Activated T-helper 1 cell treated with anti-CD3 and anti-CD28 coated beads, Interleukin-12 subunit alpha, Interleukin-12 subunit beta, Interleukin-2, Interleukin-4 antibody, amounts not matched to agents 30 ng/mL and 10 ng/mL and 1 ng/mL, durations not matched to agents 14 hours and 24 hours and 36 hours (primary cell): ENCODE results near the gene ADD3. TPM values are rescaled to one million over a fixed set of nuclear protein-coding genes. Genes with fewer than 3 reads are reported as not detected.

Experiments
- DNase-seq: peaks from one replicate; pipeline ENCODE4 v3.0.0; 2021; ENCODE audit warnings: low spot score
- H3K27ac Mint-ChIP-seq: one replicate; pipeline ENCODE4 v1.8.0; 2021; ENCODE audit warnings: mild to moderate bottlenecking, mixed read lengths
- H3K27me3 Mint-ChIP-seq: one replicate; pipeline ENCODE4 v1.8.0; 2022; ENCODE audit warnings: mild to moderate bottlenecking, moderate library complexity, mixed read lengths; ENCODE audit not compliant: insufficient read depth
- H3K36me3 Mint-ChIP-seq: one replicate; pipeline ENCODE4 v1.8.0; 2021; ENCODE audit warnings: low read depth, mixed read lengths
- H3K4me1 Mint-ChIP-seq: one replicate; pipeline ENCODE4 v1.8.0; 2021; ENCODE audit warnings: low read depth, mixed read lengths
- H3K4me3 Mint-ChIP-seq: one replicate; pipeline ENCODE4 v1.8.0; 2021; ENCODE audit warnings: mild to moderate bottlenecking, moderate library complexity, mixed read lengths
- H3K9me3 Mint-ChIP-seq: one replicate; pipeline ENCODE4 v1.8.0; 2021; ENCODE audit warnings: mixed read lengths
- intact Hi-C: fragments of 100-400 bp; cut with micrococcal nuclease; formaldehyde crosslinking; loops from one replicate; pipeline ENCODE4 v1.15.1; 2024
- total RNA-seq: library from RNA; stranded (reverse); gene quantifications from 2 replicates; pipeline ENCODE4 v1.2.3, GENCODE V29; 2022

The ADD3 gene
- total RNA-seq, 1 donor from 2014 or later: 36.6 TPM

GRCh38 chr10:110150981-110151380 is 143.2 kb downstream of the ADD3 start:
- no peak overlapping the region for H3K27ac Mint-ChIP-seq
- H3K4me3 Mint-ChIP-seq: no peak overlapping the region
- H3K9me3 Mint-ChIP-seq: no peaks in the 10 kb centered on the region
- intact Hi-C loops: no loop called here
- no peaks in the 10 kb centered on the region for H3K36me3 Mint-ChIP-seq
- H3K27me3 Mint-ChIP-seq: peaks cover 54% of the 10 kb centered on the region
- DNase-seq: no peak
- H3K4me1 Mint-ChIP-seq: peaks cover 30% of the 10 kb centered on the region

DNA sequence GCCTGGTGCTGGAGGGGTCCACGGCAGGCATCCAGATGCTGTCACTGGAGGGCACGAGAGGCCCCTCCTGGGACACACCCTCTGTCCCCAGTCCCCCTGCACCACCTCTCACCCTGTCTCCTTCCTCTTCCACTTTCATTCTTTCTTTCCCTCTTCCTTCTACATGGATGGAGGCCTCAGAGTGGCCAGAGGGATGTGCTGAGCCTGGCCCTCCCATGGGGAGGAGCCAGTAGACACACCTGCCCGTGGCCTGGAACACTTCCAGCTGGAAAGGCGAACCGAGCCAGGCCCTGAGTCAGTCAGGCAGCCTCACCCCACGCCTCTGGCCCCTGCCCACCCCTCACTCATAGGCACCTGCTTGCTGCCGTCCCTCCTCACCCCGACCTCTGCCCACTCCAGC is 143.7 kb downstream of the ADD3 start:
- H3K27ac Mint-ChIP-seq: no peak overlapping the region
- peaks cover 54% of the 10 kb centered on the region for H3K27me3 Mint-ChIP-seq
- DNase-seq: no peak
- peaks cover 35% of the 10 kb centered on the region for H3K4me1 Mint-ChIP-seq
- H3K36me3 Mint-ChIP-seq: no peaks in the 10 kb centered on the region
- intact Hi-C loops: no loop called here
- H3K4me3 Mint-ChIP-seq: no peak overlapping the region
- no peaks in the 10 kb centered on the region for H3K9me3 Mint-ChIP-seq

DNA sequence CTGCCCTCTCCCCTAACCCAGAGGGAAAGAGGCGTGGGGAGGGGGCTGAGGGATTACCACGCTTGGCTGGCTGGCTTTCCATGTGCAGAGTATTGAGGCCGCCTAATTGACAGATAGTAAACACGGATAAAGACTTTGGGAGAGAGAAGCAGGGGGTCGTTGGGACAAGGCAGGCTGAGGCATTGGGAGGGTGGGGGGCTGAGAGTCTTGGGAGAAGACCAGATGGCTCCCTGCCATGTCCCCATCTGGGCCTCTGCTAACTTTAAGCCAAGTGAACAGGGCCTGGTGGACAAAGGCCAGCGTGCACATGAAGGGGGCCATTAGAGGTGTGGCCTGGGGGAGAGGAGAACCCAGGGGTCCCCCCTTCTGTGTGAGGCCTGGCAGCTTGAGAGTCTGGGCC is 144.2 kb downstream of the ADD3 start:
- Mint-ChIP-seq H3K4me1 (peaks cover 40% of the 10 kb centered on the region), H3K27me3 (peaks cover 58% of the 10 kb centered on the region), H3K9me3 (no peaks in the 10 kb centered on the region), H3K4me3 (no peak overlapping the region), H3K36me3 (no peaks in the 10 kb centered on the region), H3K27ac (no peak overlapping the region)
- intact Hi-C loops: no loop called here
- no peak for DNase-seq

DNA sequence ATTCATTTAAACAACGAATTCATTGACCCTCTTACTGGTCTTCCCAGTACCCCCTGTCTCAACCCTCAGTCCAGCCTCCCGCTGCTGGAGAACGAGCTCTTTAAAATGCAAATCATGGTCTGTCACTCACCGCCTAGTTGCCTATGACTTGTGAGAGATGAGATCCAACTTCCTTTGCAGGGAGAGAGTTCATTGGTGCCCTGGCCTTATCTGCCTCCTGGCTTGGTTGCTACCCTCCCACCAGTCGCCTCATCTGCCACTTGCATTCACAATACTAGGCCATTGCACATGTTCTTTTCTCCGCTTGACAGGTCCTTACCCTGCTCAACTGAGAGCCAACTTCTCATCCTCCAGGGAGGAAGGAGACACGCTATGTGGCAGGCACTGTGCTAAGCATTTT is 145.6 kb downstream of the ADD3 start:
- Mint-ChIP-seq H3K4me3 (no peak overlapping the region), H3K36me3 (no peaks in the 10 kb centered on the region), H3K9me3 (no peaks in the 10 kb centered on the region), H3K4me1 (peaks cover 46% of the 10 kb centered on the region), H3K27ac (no peak overlapping the region), H3K27me3 (peaks cover 56% of the 10 kb centered on the region)
- DNase-seq: no peak
- intact Hi-C loops: no loop called here

- H3K4me3 Mint-ChIP-seq: peak overlapping the region; percentile 50
- H3K4me1 Mint-ChIP-seq: peaks cover 49% of the 10 kb centered on the region
- no peaks in the 10 kb centered on the region for H3K9me3 Mint-ChIP-seq
- H3K27me3 Mint-ChIP-seq: peaks cover 63% of the 10 kb centered on the region
- no peak for DNase-seq
- intact Hi-C loops: loop anchor here (1.0 to 5.0 kb wide), 3 partner anchors 256 to 381 kb away; no protein-coding TSS in a partner anchor
- no peak overlapping the region for H3K27ac Mint-ChIP-seq
- no peaks in the 10 kb centered on the region for H3K36me3 Mint-ChIP-seq
These were observed 148.3 kb downstream of the ADD3 start for GRCh38 chr10:110156046-110156445.

GRCh38 chr10:110158051-110159005 is 150.5 kb downstream of the ADD3 start:
- peaks cover 71% of the 10 kb centered on the region for H3K27me3 Mint-ChIP-seq
- H3K4me1 Mint-ChIP-seq: peaks cover 42% of the 10 kb centered on the region
- intact Hi-C loops: loop anchor here (5.0 kb wide), 2 partner anchors 254 to 379 kb away; no protein-coding TSS in a partner anchor
- H3K4me3 Mint-ChIP-seq: no peak overlapping the region
- H3K36me3 Mint-ChIP-seq: no peaks in the 10 kb centered on the region
- H3K9me3 Mint-ChIP-seq: no peaks in the 10 kb centered on the region
- no peak overlapping the region for H3K27ac Mint-ChIP-seq
- DNase-seq: no peak

GRCh38 chr10:110160081-110160480 is 152.3 kb downstream of the ADD3 start:
- Mint-ChIP-seq H3K27me3 (peaks cover 73% of the 10 kb centered on the region), H3K9me3 (no peaks in the 10 kb centered on the region), H3K36me3 (no peaks in the 10 kb centered on the region), H3K4me3 (no peak overlapping the region), H3K27ac (no peak overlapping the region), H3K4me1 (peaks cover 38% of the 10 kb centered on the region)
- DNase-seq: no peak
- intact Hi-C loops: no loop called here

- no peaks in the 10 kb centered on the region for H3K9me3 Mint-ChIP-seq
- H3K4me3 Mint-ChIP-seq: no peak overlapping the region
- intact Hi-C loops: no loop called here
- H3K36me3 Mint-ChIP-seq: no peaks in the 10 kb centered on the region
- H3K27ac Mint-ChIP-seq: no peak overlapping the region
- H3K4me1 Mint-ChIP-seq: peaks cover 42% of the 10 kb centered on the region
- no peak for DNase-seq
- peaks cover 76% of the 10 kb centered on the region for H3K27me3 Mint-ChIP-seq
These were observed 152.7 kb downstream of the ADD3 start for GRCh38 chr10:110160522-110160921.

DNA sequence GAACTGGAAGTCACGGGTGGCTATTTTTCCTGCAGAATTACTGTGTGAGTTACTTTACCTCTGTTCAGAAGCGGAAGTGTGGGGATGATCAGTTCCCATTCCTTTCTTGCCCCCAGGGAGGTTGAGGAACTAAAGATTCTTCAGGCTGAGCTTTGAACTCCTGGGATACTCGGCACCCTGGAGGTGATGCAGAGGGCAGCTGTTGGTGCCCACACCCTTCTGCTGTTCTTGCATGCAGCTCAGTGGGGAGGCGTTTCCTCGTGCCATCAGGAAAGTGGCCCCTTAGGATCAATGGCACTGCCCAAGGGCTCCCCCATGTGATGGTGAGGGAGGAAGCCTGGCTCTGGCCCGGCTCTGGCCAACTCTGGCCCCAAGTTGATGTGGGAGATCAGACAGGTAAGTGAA is 155.0 kb downstream of the ADD3 start:
- Mint-ChIP-seq H3K36me3 (no peaks in the 10 kb centered on the region), H3K9me3 (no peaks in the 10 kb centered on the region), H3K27me3 (peaks cover 82% of the 10 kb centered on the region), H3K4me3 (no peak overlapping the region), H3K4me1 (peaks cover 29% of the 10 kb centered on the region), H3K27ac (no peak overlapping the region)
- intact Hi-C loops: no loop called here
- DNase-seq: no peak

GRCh38 chr10:110163192-110163773 is 155.5 kb downstream of the ADD3 start:
- intact Hi-C loops: no loop called here
- DNase-seq: no peak
- Mint-ChIP-seq H3K4me1 (peaks cover 30% of the 10 kb centered on the region), H3K27me3 (peaks cover 82% of the 10 kb centered on the region), H3K9me3 (no peaks in the 10 kb centered on the region), H3K36me3 (no peaks in the 10 kb centered on the region), H3K27ac (no peak overlapping the region), H3K4me3 (no peak overlapping the region)

GRCh38 chr10:110163841-110164240 is 156.1 kb downstream of the ADD3 start:
- Mint-ChIP-seq H3K4me3 (no peak overlapping the region), H3K4me1 (peaks cover 31% of the 10 kb centered on the region), H3K9me3 (no peaks in the 10 kb centered on the region), H3K36me3 (no peaks in the 10 kb centered on the region), H3K27me3 (peaks cover 82% of the 10 kb centered on the region), H3K27ac (no peak overlapping the region)
- intact Hi-C loops: no loop called here
- DNase-seq: no peak

GRCh38 chr10:110165239-110165638 is 157.5 kb downstream of the ADD3 start:
- H3K27me3 Mint-ChIP-seq: peaks cover 83% of the 10 kb centered on the region
- H3K4me1 Mint-ChIP-seq: peaks cover 44% of the 10 kb centered on the region
- H3K27ac Mint-ChIP-seq: no peak overlapping the region
- DNase-seq: no peak
- H3K36me3 Mint-ChIP-seq: no peaks in the 10 kb centered on the region
- H3K9me3 Mint-ChIP-seq: no peaks in the 10 kb centered on the region
- intact Hi-C loops: no loop called here
- H3K4me3 Mint-ChIP-seq: no peak overlapping the region

- Mint-ChIP-seq H3K27ac (no peak overlapping the region), H3K36me3 (no peaks in the 10 kb centered on the region), H3K4me3 (no peak overlapping the region), H3K9me3 (no peaks in the 10 kb centered on the region), H3K4me1 (peaks cover 51% of the 10 kb centered on the region), H3K27me3 (peaks cover 75% of the 10 kb centered on the region)
- DNase-seq: no peak
- intact Hi-C loops: no loop called here
These were observed 159.4 kb downstream of the ADD3 start for GRCh38 chr10:110167149-110167548.
